Smooth muscle cell (in vitro differentiated cells): ENCODE results near the gene HLA-DPA1. TPM values are rescaled to one million over a fixed set of nuclear protein-coding genes. Genes with fewer than 3 reads are reported as not detected.

Experiments
- DNase-seq: peaks from one replicate; lab custom pipeline; 2025; ENCODE audit not compliant: unreplicated experiment; lab: John Stamatoyannopoulos, UW
- H2AFZ ChIP-seq: fragments of 200-600 bp; sonication (generic); 2 replicates; pipeline ENCODE4 v1.6.0; 2016; ENCODE audit warnings: antibody characterized with exemption, low read depth, mild to moderate bottlenecking
- H3F3A ChIP-seq: fragments of 200-600 bp; sonication (generic); 2 replicates; pipeline ENCODE4 v1.6.0; 2017; ENCODE audit warnings: antibody characterized with exemption, low read depth
- H3K27ac ChIP-seq: fragments of 200-600 bp; sonication (generic); 2 replicates; pipeline ENCODE4 v1.5.1; 2016; ENCODE audit warnings: low read depth, mild to moderate bottlenecking
- H3K27me3 ChIP-seq: fragments of 200-600 bp; sonication (generic); 2 replicates; pipeline ENCODE4 v1.6.1; 2016; ENCODE audit warnings: low read depth, mild to moderate bottlenecking
- H3K36me3 ChIP-seq: fragments of 200-600 bp; sonication (generic); 2 replicates; pipeline ENCODE4 v1.5.1; 2016; ENCODE audit warnings: low read depth
- H3K4me1 ChIP-seq: fragments of 200-600 bp; sonication (generic); 2 replicates; pipeline ENCODE4 v1.5.1; 2016; ENCODE audit warnings: low read depth
- H3K4me2 ChIP-seq: fragments of 200-600 bp; sonication (generic); 2 replicates; pipeline ENCODE4 v1.6.0; 2016; ENCODE audit warnings: mild to moderate bottlenecking
- H3K4me3 ChIP-seq: fragments of 200-600 bp; sonication (generic); 2 replicates; pipeline ENCODE4 v1.5.1; 2016; ENCODE audit warnings: mild to moderate bottlenecking
- H3K79me2 ChIP-seq: fragments of 200-600 bp; sonication (generic); 2 replicates; pipeline ENCODE4 v1.6.0; 2016; ENCODE audit warnings: low read depth, mild to moderate bottlenecking
- H3K9ac ChIP-seq: fragments of 200-600 bp; sonication (generic); 2 replicates; pipeline ENCODE4 v1.6.0; 2016; ENCODE audit warnings: low read depth
- H3K9me3 ChIP-seq: fragments of 200-600 bp; sonication (generic); replicated peaks from 2 replicates; pipeline ENCODE4 v1.5.1; 2016; ENCODE audit warnings: low read depth
- H4K20me1 ChIP-seq: fragments of 200-600 bp; sonication (generic); 2 replicates; pipeline ENCODE4 v1.6.0; 2016; ENCODE audit warnings: low read depth
- CTCF ChIP-seq: fragments of 200-600 bp; sonication (generic); IDR thresholded peaks from 2 replicates; pipeline ENCODE4 v1.5.1; 2017; ENCODE audit warnings: borderline replicate concordance, mild to moderate bottlenecking, antibody characterized with exemption; ENCODE audit not compliant: insufficient read depth, poor library complexity, severe bottlenecking
- WGBS: methylation state at CpG from one replicate; pipeline ENCODE4 v1.1.7; 2016; ENCODE audit warnings: low lambda C conversion rate; 5-methylcytosine and 5-hydroxymethylcytosine counted together
- polyA plus RNA-seq: library from polyadenylated mRNA; unstranded; fragments of >200 nt; fragmentation: Nextera tagmentation; extraction: Ambion mirVana; gene quantifications from 2 replicates; pipeline ENCODE4 v1.2.1, GENCODE V29; 2016
- total RNA-seq: library from RNA; depleted of rRNA; stranded (reverse); fragments of >200 nt; gene quantifications from 2 replicates; pipeline ENCODE4 v1.2.3, GENCODE V29; 2014

Gene HLA-DPA1
- total and polyA plus RNA-seq, 2 experiments from 2014 or later: 1.1 to 1.3 TPM

DNA sequence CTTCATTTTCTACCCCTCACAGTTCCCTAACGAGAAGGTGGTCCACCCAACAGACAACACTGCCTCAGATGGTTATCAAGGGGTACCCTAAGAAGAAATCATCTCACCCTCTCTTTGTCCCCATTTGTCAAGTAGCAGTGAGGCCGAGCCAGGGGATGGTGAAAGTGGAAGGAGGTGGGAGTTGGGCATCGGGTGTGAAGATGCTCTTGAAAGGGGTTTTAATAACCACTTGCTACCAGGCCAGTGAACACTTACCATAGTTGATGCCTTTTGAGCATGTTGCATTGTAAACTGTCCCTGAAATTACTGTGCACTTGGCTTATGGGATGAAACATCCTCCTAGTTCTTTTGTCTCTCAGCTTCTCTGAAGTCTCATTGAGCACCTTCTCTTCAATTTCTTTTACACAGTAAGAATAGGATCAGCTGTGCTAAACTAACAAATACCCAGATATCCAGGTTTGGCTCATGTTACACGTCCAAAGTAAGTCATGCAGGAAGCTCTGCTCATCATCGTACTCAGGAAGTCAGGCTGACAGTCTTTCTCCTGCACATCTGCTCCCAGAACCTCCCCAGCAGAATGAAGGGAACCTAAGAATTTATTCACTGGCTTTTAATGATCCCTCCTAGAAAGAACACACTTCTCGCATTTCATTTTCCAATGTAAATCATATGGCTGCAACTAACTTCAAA lies 15.6 kb upstream of the HLA-DPA1 start:
- Histone ChIP-seq H3K9me3 (no peaks in the 10 kb centered on the region), H4K20me1 (no peaks in the 10 kb centered on the region), H3K79me2 (no peaks in the 10 kb centered on the region), H2AFZ (no peak overlapping the region), H3K27me3 (peaks cover 4% of the 10 kb centered on the region), H3K4me3 (no peak overlapping the region), H3K4me1 (no peaks in the 10 kb centered on the region), H3K27ac (no peak overlapping the region), H3F3A (no peaks in the 10 kb centered on the region), H3K9ac (no peak overlapping the region), H3K36me3 (no peaks in the 10 kb centered on the region), H3K4me2 (no peak overlapping the region)
- DNase-seq: no peak
- TF ChIP-seq CTCF: no peak
- WGBS: 60% methylated on average over 6 of the region's 6 CpGs

DNA sequence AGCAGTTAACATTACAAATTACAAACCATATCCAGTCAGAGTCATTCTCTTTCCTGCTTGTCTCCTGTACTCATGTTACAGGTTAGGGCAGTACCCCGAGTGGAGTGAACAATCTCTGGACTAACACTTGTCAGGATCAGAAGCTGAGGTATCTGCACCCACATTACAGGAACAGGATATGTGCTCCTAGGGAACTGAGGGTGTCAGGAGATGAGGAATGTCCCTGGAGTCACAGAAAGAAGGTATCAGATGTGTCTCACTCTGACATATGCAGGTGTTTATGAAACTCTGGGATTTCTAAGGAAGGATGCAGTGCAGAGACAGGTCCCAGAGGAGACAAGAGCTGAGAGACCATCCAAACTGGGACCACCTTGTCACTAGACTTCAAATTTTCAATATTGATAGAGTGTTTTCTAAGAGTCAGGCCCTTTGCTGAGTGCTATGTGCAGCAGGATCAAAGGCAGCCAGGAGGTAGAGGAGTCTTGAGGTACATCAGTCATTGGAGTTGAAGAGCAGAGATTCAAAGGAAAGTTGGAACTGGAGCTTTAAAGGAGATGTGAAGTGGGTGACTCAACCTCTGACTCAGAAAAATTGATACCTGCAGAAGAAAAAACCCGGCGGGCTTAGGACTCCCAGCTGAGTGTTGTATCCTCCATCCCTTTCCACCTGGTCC lies 14.9 kb upstream of the HLA-DPA1 start:
- Histone ChIP-seq H3K79me2 (no peaks in the 10 kb centered on the region), H3K36me3 (no peaks in the 10 kb centered on the region), H3K9me3 (no peaks in the 10 kb centered on the region), H3K4me2 (no peak overlapping the region), H2AFZ (no peak overlapping the region), H4K20me1 (no peaks in the 10 kb centered on the region), H3F3A (no peaks in the 10 kb centered on the region), H3K27me3 (peaks cover 4% of the 10 kb centered on the region), H3K4me3 (no peak overlapping the region), H3K27ac (no peak overlapping the region), H3K4me1 (no peaks in the 10 kb centered on the region), H3K9ac (no peak overlapping the region)
- 70% methylated on average over 3 of the region's 3 CpGs for WGBS
- no peak for DNase-seq
- no peak for TF ChIP-seq CTCF

- no peak for TF ChIP-seq CTCF
- Histone ChIP-seq H3K4me2 (no peak overlapping the region), H3K36me3 (no peaks in the 10 kb centered on the region), H3K27me3 (no peaks in the 10 kb centered on the region), H3K9me3 (no peaks in the 10 kb centered on the region), H3K79me2 (no peaks in the 10 kb centered on the region), H3K4me3 (no peak overlapping the region), H3F3A (peaks cover 7% of the 10 kb centered on the region), H3K9ac (no peak overlapping the region), H2AFZ (no peak overlapping the region), H4K20me1 (no peaks in the 10 kb centered on the region), H3K4me1 (no peaks in the 10 kb centered on the region), H3K27ac (no peak overlapping the region)
- DNase-seq: no peak
- WGBS: 80% methylated on average over 8 of the region's 8 CpGs
Measured at GRCh38 chr6:33085627-33086026, 12.2 kb upstream of the HLA-DPA1 start.
